ENCODE data around the gene POM121. TPM values are rescaled to one million over a fixed set of nuclear protein-coding genes. Genes with fewer than 3 reads are reported as not detected.

Gene POM121
- total RNA-seq = 20.3 TPM

DNA sequence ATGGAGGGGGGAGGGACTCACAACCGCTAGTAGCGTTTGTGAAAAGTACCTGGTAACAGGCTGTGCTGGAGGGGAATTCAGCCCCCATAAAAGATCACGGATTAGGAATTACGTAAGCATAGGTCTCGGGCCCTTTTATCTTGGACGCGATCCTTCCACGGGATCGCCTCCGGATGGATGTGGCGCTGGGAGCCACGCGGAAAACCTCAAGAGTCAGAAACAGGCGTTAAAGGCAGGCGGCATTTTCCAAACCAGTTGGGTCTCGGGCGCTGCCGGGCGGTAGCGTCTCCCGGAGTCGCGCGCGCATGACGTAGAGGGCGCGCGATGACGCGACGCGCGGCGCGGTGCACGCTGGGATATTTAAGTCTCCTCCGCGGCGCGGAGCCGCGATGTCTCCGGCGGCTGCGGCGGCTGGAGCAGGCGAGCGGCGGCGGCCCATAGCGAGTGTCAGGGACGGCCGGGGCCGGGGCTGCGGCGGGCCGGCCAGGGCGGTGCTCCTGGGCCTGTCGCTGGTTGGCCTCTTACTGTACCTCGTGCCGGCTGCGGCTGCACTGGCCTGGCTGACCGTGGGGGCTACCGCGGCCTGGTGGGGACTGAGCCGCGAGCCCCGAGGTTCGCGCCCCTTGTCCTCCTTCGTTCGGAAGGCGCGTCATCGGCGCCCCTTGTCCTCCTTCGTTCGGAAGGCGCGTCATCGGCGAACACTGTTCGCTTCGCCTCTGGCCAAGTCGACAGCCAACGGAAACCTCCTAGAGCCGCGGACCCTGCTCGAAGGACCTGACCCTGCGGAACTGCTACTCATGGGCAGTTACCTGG, at the start of gene POM121:
Gene POM121, plus strand, starts transcription at position 363 of the 813 bp plus-strand sequence. Its CDS starts 27 bp downstream, at position 390.

GRCh38 chr7:72968980-72969516, 44.2 kb downstream of the POM121 start, which contains the start of gene TRIM74:
TSS of gene TRIM74 (minus strand) at chr7:72969466. CDS start at chr7:72966157, 3,309 bp downstream.

Small RNAs within 50 kb of the gene (small RNA-seq; reads per million reads assigned to genes)
- not detected for gene RF00019 (ENCODE audit: low replicate concordance)

Other genes with a start within 250 kb of the POM121 start
- 6.9 TPM for gene TYW1B, start 96.9 kb upstream of the POM121 start, total RNA-seq
- 1.6 TPM for gene TRIM74, start 44.4 kb downstream of the POM121 start, total RNA-seq
- not detected for gene SPDYE8, start 104.7 kb downstream of the POM121 start, total RNA-seq
- not detected for gene SPDYE11, start 132.8 kb downstream of the POM121 start, total RNA-seq
- not detected for gene SPDYE9, start 160.9 kb downstream of the POM121 start, total RNA-seq